Measurements from ENCODE around the gene CHRND. TPM values are rescaled to one million over a fixed set of nuclear protein-coding genes. Genes with fewer than 3 reads are reported as not detected.

The CHRND gene
- total and polyA plus RNA-seq, 2 experiments from 2014 or later: 0.10 to 0.11 TPM

DNA sequence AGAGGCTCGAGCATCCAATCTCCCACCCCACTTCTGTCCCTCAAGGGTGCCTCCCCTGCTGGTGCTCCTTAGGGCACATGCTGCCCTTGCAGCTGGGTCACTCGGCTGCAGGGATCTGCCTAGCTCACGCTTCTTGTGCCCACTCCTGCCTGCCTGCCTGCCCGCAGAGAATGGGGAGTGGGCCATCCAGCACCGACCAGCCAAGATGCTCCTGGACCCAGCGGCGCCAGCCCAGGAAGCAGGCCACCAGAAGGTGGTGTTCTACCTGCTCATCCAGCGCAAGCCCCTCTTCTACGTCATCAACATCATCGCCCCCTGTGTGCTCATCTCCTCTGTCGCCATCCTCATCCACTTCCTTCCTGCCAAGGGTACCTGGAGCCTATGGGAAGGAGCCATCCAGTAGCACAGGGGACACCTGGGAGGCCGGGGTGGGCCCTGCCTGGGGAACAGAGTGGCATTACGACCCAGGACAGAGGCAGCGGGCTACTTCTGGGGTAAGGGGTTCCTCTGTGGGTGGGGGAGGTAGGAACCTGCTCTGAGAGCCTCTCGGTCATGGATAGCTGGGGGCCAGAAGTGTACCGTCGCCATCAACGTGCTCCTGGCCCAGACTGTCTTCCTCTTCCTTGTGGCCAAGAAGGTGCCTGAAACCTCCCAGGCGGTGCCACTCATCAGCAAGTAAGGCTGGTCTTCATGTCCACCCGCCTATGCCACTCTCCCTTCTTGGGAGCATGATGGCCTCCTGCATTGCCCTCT lies 16.9 kb downstream of the CHRND start:
- peaks cover 4% of the 10 kb centered on the region; the same call in 1 of the 2 replicates for H3K4me1 ChIP-seq (ENCODE audit: insufficient read depth)
- 0 out of 2 replicates have a peak, but pooled peaks cover under 1% of the 10 kb centered on the region for H4K20me1 ChIP-seq (replicated peaks; ENCODE audit: insufficient read depth)
- no peaks in the 10 kb centered on the region for H3K9me2 ChIP-seq (ENCODE audit: insufficient read depth)
- H2AFZ ChIP-seq: no peak overlapping the region
- no peak overlapping the region for H3K27ac ChIP-seq (ENCODE audit: low read depth)
- no peak for ATAC-seq
- DNase-seq (ENCODE audit: low spot score): no peak
- H3K79me2 ChIP-seq (replicated peaks; ENCODE audit: insufficient read depth): peaks cover 14% of the 10 kb centered on the region
- H3K4me3 ChIP-seq: no peak overlapping the region
- H3K27me3 ChIP-seq (ENCODE audit: insufficient read depth): no peaks in the 10 kb centered on the region
- H3K4me3 Mint-ChIP-seq: no peak overlapping the region
- H3K27ac Mint-ChIP-seq: no peak overlapping the region
- H3K36me3 Mint-ChIP-seq (ENCODE audit: low read depth): peaks cover 13% of the 10 kb centered on the region
- TF ChIP-seq ZNF462 (CRISPR knock-in tag; IDR thresholded peaks at IDR 0.05) (no peak), EZH2phosphoT487 (IDR thresholded peaks at IDR 0.05; ENCODE audit: unreplicated experiment) (no peak), CREB1 (CRISPR knock-in tag; IDR thresholded peaks at IDR 0.05; ENCODE audit: low read depth) (no peak), POLR2AphosphoS5 (IDR thresholded peaks at IDR 0.05; ENCODE audit: low read depth) (no peak), ZNF331 (CRISPR knock-in tag; IDR thresholded peaks at IDR 0.05; ENCODE audit: low read depth) (no peak), NANOG (IDR thresholded peaks at IDR 0.05; ENCODE audit: borderline replicate concordance) (no peak), JUNB (IDR thresholded peaks at IDR 0.05; ENCODE audit: unreplicated experiment) (no peak), EZH2 (IDR thresholded peaks at IDR 0.05; ENCODE audit: low read depth, unreplicated experiment) (no peak), STAT1 (IDR thresholded peaks at IDR 0.05; ENCODE audit: unreplicated experiment) (no peak), ZNF114 (CRISPR knock-in tag; IDR thresholded peaks at IDR 0.05) (no peak), REST (IDR thresholded peaks at IDR 0.05; ENCODE audit: unreplicated experiment) (no peak)
- TF ChIP-seq, protein P1, sequence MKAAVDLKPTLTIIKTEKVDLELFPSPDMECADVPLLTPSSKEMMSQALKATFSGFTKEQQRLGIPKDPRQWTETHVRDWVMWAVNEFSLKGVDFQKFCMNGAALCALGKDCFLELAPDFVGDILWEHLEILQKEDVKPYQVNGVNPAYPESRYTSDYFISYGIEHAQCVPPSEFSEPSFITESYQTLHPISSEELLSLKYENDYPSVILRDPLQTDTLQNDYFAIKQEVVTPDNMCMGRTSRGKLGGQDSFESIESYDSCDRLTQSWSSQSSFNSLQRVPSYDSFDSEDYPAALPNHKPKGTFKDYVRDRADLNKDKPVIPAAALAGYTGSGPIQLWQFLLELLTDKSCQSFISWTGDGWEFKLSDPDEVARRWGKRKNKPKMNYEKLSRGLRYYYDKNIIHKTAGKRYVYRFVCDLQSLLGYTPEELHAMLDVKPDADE (IDR thresholded peaks at IDR 0.05): no peak
- TF ChIP-seq, protein P2, sequence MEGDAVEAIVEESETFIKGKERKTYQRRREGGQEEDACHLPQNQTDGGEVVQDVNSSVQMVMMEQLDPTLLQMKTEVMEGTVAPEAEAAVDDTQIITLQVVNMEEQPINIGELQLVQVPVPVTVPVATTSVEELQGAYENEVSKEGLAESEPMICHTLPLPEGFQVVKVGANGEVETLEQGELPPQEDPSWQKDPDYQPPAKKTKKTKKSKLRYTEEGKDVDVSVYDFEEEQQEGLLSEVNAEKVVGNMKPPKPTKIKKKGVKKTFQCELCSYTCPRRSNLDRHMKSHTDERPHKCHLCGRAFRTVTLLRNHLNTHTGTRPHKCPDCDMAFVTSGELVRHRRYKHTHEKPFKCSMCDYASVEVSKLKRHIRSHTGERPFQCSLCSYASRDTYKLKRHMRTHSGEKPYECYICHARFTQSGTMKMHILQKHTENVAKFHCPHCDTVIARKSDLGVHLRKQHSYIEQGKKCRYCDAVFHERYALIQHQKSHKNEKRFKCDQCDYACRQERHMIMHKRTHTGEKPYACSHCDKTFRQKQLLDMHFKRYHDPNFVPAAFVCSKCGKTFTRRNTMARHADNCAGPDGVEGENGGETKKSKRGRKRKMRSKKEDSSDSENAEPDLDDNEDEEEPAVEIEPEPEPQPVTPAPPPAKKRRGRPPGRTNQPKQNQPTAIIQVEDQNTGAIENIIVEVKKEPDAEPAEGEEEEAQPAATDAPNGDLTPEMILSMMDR (conservative IDR thresholded peaks at IDR 0.05; ENCODE audit: low read depth in 2 of 2): no peak
- H3K9me3 Mint-ChIP-seq: no peaks in the 10 kb centered on the region
- no peaks in the 10 kb centered on the region for H3F3A ChIP-seq (replicated peaks; ENCODE audit: low read depth)
- H3K4me2 ChIP-seq: no peak overlapping the region
- H3K4me1 Mint-ChIP-seq: peaks cover 25% of the 10 kb centered on the region
- peaks cover 7% of the 10 kb centered on the region; the same call in 1 of the 2 replicates for H3K36me3 ChIP-seq (ENCODE audit: insufficient read depth)
- H3K27me3 Mint-ChIP-seq (ENCODE audit: insufficient read depth, low read depth, poor library complexity): peaks cover 9% of the 10 kb centered on the region

Data from GM23338 (cell line).